ENCODE results near the gene SLC19A1. TPM values are rescaled to one million over a fixed set of nuclear protein-coding genes. Genes with fewer than 3 reads are reported as not detected.

SLC19A1 gene
- total RNA-seq, 4 donors from 2014 or later, result 3.3 to 27.9 (median 11.4) TPM

- peak in 1 of 2 donors; percentile 56 for TF ChIP-seq EP300 (IDR thresholded peaks at IDR 0.05)
- peak in 1 of 2 donors; percentile 33 for TF ChIP-seq POLR2A (IDR thresholded peaks at IDR 0.05)
- TF ChIP-seq CTCF (IDR thresholded peaks at IDR 0.05), result peak; percentile 76 to 98 (median 90)
- peak overlapping the region; percentile 29 to 58 (median 53) for H3K4me3 ChIP-seq
- WGBS, 2 donors, result 1 to 2% methylated on average over 26 to 27 of the region's 62 CpGs
- peak in 1 of 2 donors; percentile 69 for DNase-seq (ENCODE audit: low spot score in 2 of 2)
- no peaks in the 10 kb centered on the region for H3K27me3 ChIP-seq
- no peaks in the 10 kb centered on the region for H3K36me3 ChIP-seq
- peak overlapping the region; percentile 76 to 97 (median 84) for H3K27ac ChIP-seq
- peaks cover 0 to 20% (median 8%) of the 10 kb centered on the region in 4 donors for H3K4me1 ChIP-seq
- H3K9me3 ChIP-seq, result no peaks in the 10 kb centered on the region
These were observed 13.5 kb upstream of the SLC19A1 start for GRCh38 chr21:45555557-45556301.

DNA sequence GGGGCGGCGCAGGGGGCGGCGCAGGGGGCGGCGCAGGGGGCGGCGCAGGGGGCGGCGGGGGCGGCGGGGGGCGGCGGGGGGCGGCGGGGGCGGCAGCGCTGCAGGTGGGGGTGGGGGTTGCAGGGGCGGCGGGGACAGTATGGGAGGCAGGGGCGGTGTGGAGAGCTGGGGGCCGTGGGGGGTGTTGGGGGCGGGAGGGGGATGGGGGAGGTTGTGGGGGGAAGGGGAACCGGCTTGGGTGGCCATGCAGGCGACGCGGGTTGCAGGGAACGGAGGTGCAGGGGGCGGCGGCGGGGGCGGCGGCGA is 13.0 kb upstream of the SLC19A1 start:
- Histone ChIP-seq H3K27me3 (no peaks in the 10 kb centered on the region), H3K27ac (peak overlapping the region; percentile 76 to 97 (median 84)), H3K4me3 (peak overlapping the region; percentile 29 to 58 (median 53)), H3K36me3 (no peaks in the 10 kb centered on the region), H3K9me3 (no peaks in the 10 kb centered on the region), H3K4me1 (peaks cover 0 to 20% (median 8%) of the 10 kb centered on the region in 4 donors)
- no CpG with 5 or more reads among the region's 34 CpGs for WGBS, 2 donors
- TF ChIP-seq EP300 (IDR thresholded peaks at IDR 0.05), result no peak
- TF ChIP-seq POLR2A (IDR thresholded peaks at IDR 0.05), result no peak
- no peak for TF ChIP-seq CTCF (IDR thresholded peaks at IDR 0.05)
- no peak for DNase-seq (ENCODE audit: low spot score in 2 of 2)

- Histone ChIP-seq H3K9me3 (no peaks in the 10 kb centered on the region), H3K27ac (peak overlapping the region; percentile 41 to 92 (median 76)), H3K4me3 (peak overlapping the region; percentile 39 to 77 (median 54)), H3K36me3 (no peaks in the 10 kb centered on the region), H3K4me1 (peaks cover 0 to 20% (median 8%) of the 10 kb centered on the region in 4 donors), H3K27me3 (no peaks in the 10 kb centered on the region)
- WGBS, 2 donors, result 0 to 2% methylated on average over 23 to 25 of the region's 53 CpGs
- TF ChIP-seq EP300 (IDR thresholded peaks at IDR 0.05) (peak in 1 of 2 donors; percentile 57), CTCF (IDR thresholded peaks at IDR 0.05) (peak; percentile 81 to 97 (median 91)), POLR2A (IDR thresholded peaks at IDR 0.05) (peak; percentile 53 to 56)
- peak; percentile 71 to 75 for DNase-seq (ENCODE audit: low spot score in 2 of 2)
These were observed 12.4 kb upstream of the SLC19A1 start for GRCh38 chr21:45554477-45555175.

GRCh38 chr21:45552696-45553391 is 10.6 kb upstream of the SLC19A1 start:
- WGBS, 2 donors, result 80 to 82% methylated on average over 27 to 28 of the region's 29 CpGs
- Histone ChIP-seq H3K4me3 (no peak overlapping the region), H3K9me3 (no peaks in the 10 kb centered on the region), H3K36me3 (no peaks in the 10 kb centered on the region), H3K27ac (peak overlapping the region in 1 of 4 donors; percentile 58), H3K27me3 (no peaks in the 10 kb centered on the region), H3K4me1 (peaks cover 0 to 20% (median 8%) of the 10 kb centered on the region in 4 donors)
- TF ChIP-seq EP300 (IDR thresholded peaks at IDR 0.05), result no peak
- no peak for TF ChIP-seq CTCF (IDR thresholded peaks at IDR 0.05)
- TF ChIP-seq POLR2A (IDR thresholded peaks at IDR 0.05), result no peak
- DNase-seq (ENCODE audit: low spot score in 2 of 2), result no peak

All from tibial nerve (tissue), 4 donors.